BJ (cell line): Measurements from ENCODE around the gene HES7. TPM values are rescaled to one million over a fixed set of nuclear protein-coding genes. Genes with fewer than 3 reads are reported as not detected.

Experiments used
- CTCF ChIA-PET: fragments of 350-600 bp; formaldehyde crosslinking; extraction: SDS; loops from one replicate; lab custom pipeline; 2021; ENCODE audit warnings: antibody characterized with exemption, inconsistent platforms; lab: Yijun Ruan, JAX
- POLR2A ChIA-PET: fragments of 300-600 bp; sonication (Branson Sonifier 250); formaldehyde crosslinking; extraction: SDS; loops from one replicate; lab custom pipeline; 2021; ENCODE audit warnings: antibody characterized with exemption; lab: Charles Lee
- DNase-seq: peaks from one replicate; pipeline ENCODE4 v3.0.0-alpha.2; 2011; ENCODE audit warnings: low read depth
- H3K27me3 ChIP-seq: 2 replicates; pipeline ENCODE4 v1.6.0; 2011; ENCODE audit warnings: low read length; ENCODE audit not compliant: control insufficient read depth, insufficient read depth
- H3K36me3 ChIP-seq: 2 replicates; pipeline ENCODE4 v1.5.1; 2011; ENCODE audit warnings: low read length; ENCODE audit not compliant: control insufficient read depth, insufficient read depth
- H3K4me3 ChIP-seq: 2 replicates; pipeline ENCODE4 v1.5.1; 2011; ENCODE audit warnings: low read depth, mild to moderate bottlenecking, control low read depth, low read length
- CTCF ChIP-seq: IDR thresholded peaks from 2 replicates; pipeline ENCODE4 v1.5.1; 2011; ENCODE audit warnings: low read depth, mild to moderate bottlenecking, control low read depth, inconsistent platforms, low read length, moderate library complexity; ENCODE audit not compliant: insufficient read depth
- polyA plus RNA-seq: library from polyadenylated mRNA; depleted of rRNA; stranded (reverse); fragments of >200 nt; gene quantifications from 2 replicates; pipeline ENCODE4 v1.2.3, GENCODE V29; 2011

HES7 gene
- polyA plus RNA-seq, 1 experiment: not detected

- Histone ChIP-seq H3K4me3 (no peak overlapping the region), H3K36me3 (peaks cover 6% of the 10 kb centered on the region), H3K27me3 (no peaks in the 10 kb centered on the region)
- DNase-seq: no peak
- ChIA-PET CTCF (interaction anchor here (0.7 to 1.1 kb wide), 2 partner anchors 11 to 46 kb away, joined by 3 to 6 read pairs; partner anchors contain the start of genes ALOXE3 and TMEM107), POLR2A (no interaction called here)
- no peak for TF ChIP-seq CTCF
These were observed 40.9 kb upstream of the HES7 start for GRCh38 chr17:8164815-8165131.

DNA sequence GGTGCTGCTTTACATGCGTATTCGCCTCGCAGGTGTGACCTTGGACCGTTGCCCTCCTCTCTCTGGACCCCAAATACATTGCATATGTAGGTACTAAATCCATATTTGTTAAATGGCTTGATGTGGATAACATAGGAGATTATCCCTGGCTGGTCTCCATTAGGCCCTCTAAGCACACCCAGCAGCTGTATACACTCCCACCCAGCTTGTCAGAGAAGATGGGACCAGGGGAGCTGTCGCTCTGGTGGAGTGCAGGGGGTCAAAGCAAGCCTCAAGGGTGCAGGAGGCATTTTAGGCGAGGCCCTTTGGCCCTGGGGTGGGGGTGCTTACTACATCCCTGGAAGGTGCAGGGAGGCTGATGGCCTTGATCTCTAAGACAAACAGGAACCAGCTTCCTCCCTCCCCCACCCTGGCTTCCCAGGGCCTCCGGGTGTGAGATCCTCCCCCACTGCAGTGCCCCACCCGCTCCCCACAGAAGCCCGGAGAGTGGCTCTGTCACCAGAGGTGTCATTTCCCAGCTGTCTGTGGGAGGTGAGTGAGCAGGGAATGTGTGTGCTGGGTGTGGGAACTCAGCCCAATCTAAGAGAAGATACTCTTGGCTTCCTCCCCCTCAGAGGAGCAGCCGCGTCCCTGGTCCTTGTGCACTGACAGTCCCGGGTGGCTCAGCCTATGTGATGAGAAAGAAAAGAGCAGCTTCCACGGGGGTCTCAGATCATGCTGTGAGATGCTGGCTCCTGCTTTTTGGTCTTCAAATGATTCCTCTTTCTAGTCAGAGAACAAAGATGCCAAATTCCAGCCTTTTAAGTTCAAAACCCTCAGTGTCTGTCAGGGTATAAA, 40.3 kb upstream of the HES7 start:
- no peaks in the 10 kb centered on the region for H3K27me3 ChIP-seq
- peaks cover 11% of the 10 kb centered on the region for H3K36me3 ChIP-seq
- TF ChIP-seq CTCF: no peak
- H3K4me3 ChIP-seq: no peak overlapping the region
- no peak for DNase-seq
- ChIA-PET CTCF (interaction anchor here (0.7 to 1.1 kb wide), 4 partner anchors 10 to 45 kb away, joined by 3 to 6 read pairs (median 3); partner anchors contain the start of genes ALOXE3 and TMEM107), POLR2A (interaction anchor here (0.7 kb wide), 1 partner anchor 9 kb away, joined by 10 read pairs; no protein-coding TSS in a partner anchor)

- TF ChIP-seq CTCF: no peak
- ChIA-PET CTCF (interaction anchor here (0.7 to 1.1 kb wide), 4 partner anchors 9 to 45 kb away, joined by 3 to 6 read pairs (median 3); partner anchors contain the start of gene ALOXE3), POLR2A (interaction anchor here (0.7 kb wide), 1 partner anchor 10 kb away, joined by 10 read pairs; no protein-coding TSS in a partner anchor)
- DNase-seq: no peak
- peak overlapping the region; percentile 100 for H3K4me3 ChIP-seq
- H3K27me3 ChIP-seq: no peaks in the 10 kb centered on the region
- peaks cover 12% of the 10 kb centered on the region for H3K36me3 ChIP-seq
These were observed 39.4 kb upstream of the HES7 start for GRCh38 chr17:8162997-8163977.

DNA sequence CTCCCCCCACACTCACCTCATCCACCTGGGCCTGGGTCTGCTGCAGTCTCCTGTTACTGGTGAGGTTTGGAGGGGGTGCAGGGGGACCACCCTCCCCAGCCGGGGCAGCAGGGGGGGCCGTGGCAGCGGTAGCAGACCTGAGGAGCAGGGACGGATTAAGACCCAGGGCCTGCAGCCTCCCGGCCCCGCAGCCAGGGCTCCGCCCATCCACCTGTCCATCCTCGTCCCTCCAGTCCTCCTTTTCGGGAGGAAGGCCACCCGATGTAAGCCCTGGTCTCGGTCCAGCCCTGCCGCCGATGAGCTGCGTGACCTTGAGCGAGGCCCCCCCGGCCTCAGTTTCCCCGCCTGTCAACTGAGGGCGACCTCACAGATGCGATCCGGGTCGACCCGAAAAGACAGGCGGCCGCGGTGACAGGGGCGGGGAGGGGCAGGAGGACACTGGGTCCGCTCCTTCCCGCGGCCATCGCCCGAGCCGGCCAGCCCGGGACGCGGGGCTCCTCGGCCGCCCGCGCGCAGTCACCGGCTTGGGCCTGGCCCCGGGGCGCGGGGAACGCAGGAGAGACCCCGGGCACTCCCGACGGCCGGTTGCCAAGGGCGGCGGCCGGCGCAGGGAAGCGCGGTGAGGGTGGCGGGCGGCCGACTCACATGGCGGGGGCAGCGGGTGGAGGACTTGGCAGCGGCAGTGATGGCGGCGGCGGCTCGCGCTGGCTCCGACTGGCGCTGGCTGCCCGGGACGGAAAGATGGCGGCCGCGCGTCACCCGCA, 38.5 kb upstream of the HES7 start, which contains the start of gene VAMP2:
TSS of gene VAMP2 (minus strand) at position 716 of the 764 bp plus-strand sequence. CDS start at position 647, 69 bp downstream.
- ChIA-PET CTCF (interaction anchor here (0.7 to 1.2 kb wide), 2 partner anchors 11 to 62 kb away, joined by 3 read pairs; no protein-coding TSS in a partner anchor), POLR2A (no interaction called here)
- peaks cover 12% of the 10 kb centered on the region for H3K36me3 ChIP-seq
- H3K4me3 ChIP-seq: peak within 1 kb of the TSS; percentile 100
- 0 out of 2 replicates have a peak, but pooled peaks have one; percentile 1 for TF ChIP-seq CTCF
- DNase-seq: no peak
- no peaks in the 10 kb centered on the region for H3K27me3 ChIP-seq
